NCI-H69 (cell line): ENCODE measurements around the gene RNU1-4.
A peak's percentile ranks its signal among the peaks of the same experiment; 100 is the strongest.
"Not testable (repeated sequence)": the region's sequence is repeated elsewhere in the genome, so short reads cannot be mapped to it uniquely, and the experiment has no call there.

Experiments used
- DNase-seq: peaks from one replicate; lab custom pipeline; 2025; lab: John Stamatoyannopoulos, UW

RNU1-4 gene

GRCh38 chr1:16708704-16709103 is 31.6 kb upstream of the RNU1-4 start:
- DNase-seq: not testable (repeated sequence)

- not testable (repeated sequence) for DNase-seq
These were observed 30.6 kb upstream of the RNU1-4 start for GRCh38 chr1:16709659-16710087.

- peak; percentile 54 for DNase-seq
These were observed 29.7 kb upstream of the RNU1-4 start for GRCh38 chr1:16710618-16711017.

GRCh38 chr1:16712131-16712530 is 28.2 kb upstream of the RNU1-4 start:
- not testable (repeated sequence) for DNase-seq

- DNase-seq: peak; percentile 70
These were observed 27.7 kb upstream of the RNU1-4 start for GRCh38 chr1:16712582-16712981.

- DNase-seq: not testable (repeated sequence)
These were observed 27.3 kb upstream of the RNU1-4 start for GRCh38 chr1:16712984-16713383.

GRCh38 chr1:16713480-16713879 is 26.8 kb upstream of the RNU1-4 start:
- not testable (repeated sequence) for DNase-seq

GRCh38 chr1:16716691-16717335 is 23.5 kb upstream of the RNU1-4 start:
- DNase-seq: no peak

GRCh38 chr1:16717336-16718098 is 22.8 kb upstream of the RNU1-4 start:
- DNase-seq: no peak

GRCh38 chr1:16718099-16718907 is 22.0 kb upstream of the RNU1-4 start:
- DNase-seq: not testable (repeated sequence)

- no peak for DNase-seq
These were observed 21.3 kb upstream of the RNU1-4 start for GRCh38 chr1:16718908-16719533.

GRCh38 chr1:16719571-16720350 is 20.6 kb upstream of the RNU1-4 start:
- no peak for DNase-seq

GRCh38 chr1:16720351-16721223 is 19.7 kb upstream of the RNU1-4 start:
- DNase-seq: peak; percentile 6

GRCh38 chr1:16721871-16722641 is 18.3 kb upstream of the RNU1-4 start:
- DNase-seq: no peak

GRCh38 chr1:16724718-16725438 is 15.4 kb upstream of the RNU1-4 start:
- DNase-seq: no peak

- DNase-seq: not testable (repeated sequence)
These were observed 14.7 kb upstream of the RNU1-4 start for GRCh38 chr1:16725439-16726245.

- DNase-seq: peak; percentile 93
These were observed 12.9 kb upstream of the RNU1-4 start for GRCh38 chr1:16727190-16728111.
